Activated naive CD4-positive, alpha-beta T cell treated with anti-CD3 and anti-CD28 coated beads, Interleukin-2, amount 50 U/mL, for 72 hours (primary cell): ENCODE results near the gene NIPA2. TPM values are rescaled to one million over a fixed set of nuclear protein-coding genes. Genes with fewer than 3 reads are reported as not detected.
"Not testable (repeated sequence)": the region's sequence is repeated elsewhere in the genome, so short reads cannot be mapped to it uniquely, and the experiment has no call there.

Experiments
- ATAC-seq, 2 donors: fragments of 150-1000 bp; cut with Tn5 transposase; 2 replicates each; pipeline ENCODE4 v1.10.0; 2021; ENCODE audit warnings: mild to moderate bottlenecking in 2 of 2, moderate library complexity in 2 of 2
- DNase-seq, 2 donors: peaks; one replicate each; pipeline ENCODE4 v3.0.0; 2021 to 2022; ENCODE audit warnings: low spot score in 2 of 2
- H3K27ac Mint-ChIP-seq, 2 donors: one replicate each; pipeline ENCODE4 v1.8.0; 2022; ENCODE audit warnings: mild to moderate bottlenecking in 2 of 2, mixed read lengths in 2 of 2
- H3K36me3 Mint-ChIP-seq, 2 donors: one replicate each; pipeline ENCODE4 v1.8.0; 2022; ENCODE audit warnings: mixed read lengths in 2 of 2
- H3K9me3 Mint-ChIP-seq, 2 donors: one replicate each; pipeline ENCODE4 v1.8.0; 2022; ENCODE audit warnings: mixed read lengths in 2 of 2
- total RNA-seq, 2 donors: library from RNA; stranded (reverse); gene quantifications; one replicate each; pipeline ENCODE4 v1.2.3, GENCODE V29; 2022

Gene NIPA2
- total RNA-seq = 10 to 100 TPM; 48.6 to 54.6 TPM

- DNase-seq = peak; percentile 98 to 99
- ATAC-seq = peak; percentile 97
- peaks cover 0 to 3% of the 10 kb centered on the region in 2 donors for H3K9me3 Mint-ChIP-seq
- H3K27ac Mint-ChIP-seq = peak within 1 kb of the TSS; percentile 96 to 97
- H3K36me3 Mint-ChIP-seq = peaks cover 6 to 19% of the 10 kb centered on the region in 2 donors
Measured at GRCh38 chr15:22838292-22839042, at the start of gene NIPA2. NIPA2 (plus strand) TSS chr15:22838666; CDS start chr15:22851732, 13,066 bp downstream.

GRCh38 chr15:22794063-22794462, 44.4 kb upstream of the NIPA2 start:
- no peak for DNase-seq
- H3K27ac Mint-ChIP-seq = no peak overlapping the region
- H3K36me3 Mint-ChIP-seq = peaks cover 5 to 21% of the 10 kb centered on the region in 2 donors
- no peak for ATAC-seq
- H3K9me3 Mint-ChIP-seq = peaks cover 0 to 5% of the 10 kb centered on the region in 2 donors

GRCh38 chr15:22794621-22795167, 43.8 kb upstream of the NIPA2 start:
- DNase-seq = no peak
- H3K9me3 Mint-ChIP-seq = no peaks in the 10 kb centered on the region
- peaks cover 5 to 18% of the 10 kb centered on the region in 2 donors for H3K36me3 Mint-ChIP-seq
- no peak overlapping the region for H3K27ac Mint-ChIP-seq
- no peak for ATAC-seq

GRCh38 chr15:22795206-22796063, 43.0 kb upstream of the NIPA2 start:
- ATAC-seq = no peak
- Mint-ChIP-seq H3K9me3 (no peaks in the 10 kb centered on the region), H3K27ac (no peak overlapping the region), H3K36me3 (peaks cover 5 to 18% of the 10 kb centered on the region in 2 donors)
- no peak for DNase-seq

GRCh38 chr15:22796079-22796478, 42.4 kb upstream of the NIPA2 start:
- DNase-seq = no peak
- no peaks in the 10 kb centered on the region for H3K9me3 Mint-ChIP-seq
- ATAC-seq = no peak

GRCh38 chr15:22799902-22800301, 38.6 kb upstream of the NIPA2 start:
- peaks cover 0 to 6% of the 10 kb centered on the region in 2 donors for H3K36me3 Mint-ChIP-seq
- no peak for DNase-seq
- no peak overlapping the region for H3K27ac Mint-ChIP-seq
- ATAC-seq = no peak
- H3K9me3 Mint-ChIP-seq = no peaks in the 10 kb centered on the region

More at GRCh38 chr15:22796079-22796478, 42.4 kb upstream of the NIPA2 start:
- Mint-ChIP-seq H3K27ac (peak overlapping the region in 1 of 2 donors; percentile 81), H3K36me3 (peaks cover 5 to 18% of the 10 kb centered on the region in 2 donors)

- not testable (repeated sequence) for H3K9me3 Mint-ChIP-seq, H3K27ac Mint-ChIP-seq, ATAC-seq, H3K36me3 Mint-ChIP-seq, DNase-seq
Measured at GRCh38 chr15:22803006-22803405, 35.5 kb upstream of the NIPA2 start.

- H3K36me3 Mint-ChIP-seq = no peaks in the 10 kb centered on the region
- H3K9me3 Mint-ChIP-seq = no peaks in the 10 kb centered on the region
- H3K27ac Mint-ChIP-seq = peak overlapping the region in 1 of 2 donors; percentile 68
- DNase-seq = no peak
- ATAC-seq = no peak
Measured at GRCh38 chr15:22806156-22806555, 32.3 kb upstream of the NIPA2 start.

GRCh38 chr15:22806664-22807063, 31.8 kb upstream of the NIPA2 start:
- ATAC-seq (no peak), DNase-seq (no peak)
- Mint-ChIP-seq H3K36me3 (no peaks in the 10 kb centered on the region), H3K9me3 (no peaks in the 10 kb centered on the region), H3K27ac (peak overlapping the region in 1 of 2 donors; percentile 68)

- not testable (repeated sequence) for H3K9me3 Mint-ChIP-seq, DNase-seq, H3K27ac Mint-ChIP-seq, ATAC-seq, H3K36me3 Mint-ChIP-seq
Measured at GRCh38 chr15:22807831-22808230, 30.6 kb upstream of the NIPA2 start.

GRCh38 chr15:22808240-22808639, 30.2 kb upstream of the NIPA2 start:
- Mint-ChIP-seq H3K27ac (no peak overlapping the region), H3K36me3 (peaks cover 0 to 5% of the 10 kb centered on the region in 2 donors), H3K9me3 (no peaks in the 10 kb centered on the region)
- DNase-seq (no peak), ATAC-seq (no peak)

- ATAC-seq (no peak), DNase-seq (no peak)
- no peak overlapping the region for H3K27ac Mint-ChIP-seq
- peaks cover 0 to 5% of the 10 kb centered on the region in 2 donors for H3K36me3 Mint-ChIP-seq
- H3K9me3 Mint-ChIP-seq = no peaks in the 10 kb centered on the region
Measured at GRCh38 chr15:22808761-22809280, 29.6 kb upstream of the NIPA2 start.

GRCh38 chr15:22810033-22810852, 28.2 kb upstream of the NIPA2 start:
- DNase-seq = no peak
- H3K27ac Mint-ChIP-seq = no peak overlapping the region
- no peak for ATAC-seq
- H3K36me3 Mint-ChIP-seq = peaks cover 0 to 5% of the 10 kb centered on the region in 2 donors
- no peaks in the 10 kb centered on the region for H3K9me3 Mint-ChIP-seq

GRCh38 chr15:22810853-22811338, 27.6 kb upstream of the NIPA2 start:
- Mint-ChIP-seq H3K36me3 (peaks cover 0 to 5% of the 10 kb centered on the region in 2 donors), H3K9me3 (no peaks in the 10 kb centered on the region), H3K27ac (no peak overlapping the region)
- ATAC-seq (no peak), DNase-seq (no peak)

GRCh38 chr15:22811640-22812039, 26.8 kb upstream of the NIPA2 start:
- Mint-ChIP-seq H3K36me3 (peaks cover 0 to 5% of the 10 kb centered on the region in 2 donors), H3K9me3 (no peaks in the 10 kb centered on the region), H3K27ac (no peak overlapping the region)
- DNase-seq (peak in 1 of 2 donors; percentile 8), ATAC-seq (no peak)

GRCh38 chr15:22813844-22814243, 24.6 kb upstream of the NIPA2 start:
- no peak for ATAC-seq
- no peaks in the 10 kb centered on the region for H3K9me3 Mint-ChIP-seq
- peaks cover 0 to 5% of the 10 kb centered on the region in 2 donors for H3K36me3 Mint-ChIP-seq
- DNase-seq = no peak
- H3K27ac Mint-ChIP-seq = no peak overlapping the region
